HG03558 (cell line): ENCODE data around the gene MLLT11.
"Not testable (repeated sequence)": the region's sequence is repeated elsewhere in the genome, so short reads cannot be mapped to it uniquely, and the experiment has no call there.

Experiments
- ATAC-seq: cut with Tn5 transposase; IDR thresholded peaks from one replicate; pipeline ENCODE4 v1.9.1; 2021; ENCODE audit warnings: moderate number of reproducible peaks; ENCODE audit not compliant: unreplicated experiment; ENCODE audit errors: extremely low read depth

Gene MLLT11

DNA sequence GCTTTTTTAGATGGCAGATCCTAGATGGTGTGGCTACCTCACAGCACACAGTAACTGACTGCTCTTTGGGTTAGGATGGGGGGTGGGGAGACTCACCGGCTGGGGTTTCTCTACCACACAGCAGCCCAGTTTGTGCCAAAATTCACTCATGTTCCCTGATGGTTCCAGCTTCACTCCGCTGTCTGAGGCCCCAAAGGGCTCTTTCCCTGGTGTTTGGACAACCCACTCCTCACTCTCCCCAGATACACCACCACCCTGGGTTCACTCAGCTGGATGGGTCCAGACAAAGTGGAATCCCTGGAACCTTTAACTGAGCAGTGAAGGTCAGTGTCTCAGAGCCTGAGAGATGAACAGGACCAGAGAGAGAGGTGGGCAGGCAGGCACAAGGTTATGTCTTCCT is 4.6 kb upstream of the MLLT11 start:
- no peak for ATAC-seq

GRCh38 chr1:151056149-151056548 is 4.0 kb upstream of the MLLT11 start:
- no peak for ATAC-seq

DNA sequence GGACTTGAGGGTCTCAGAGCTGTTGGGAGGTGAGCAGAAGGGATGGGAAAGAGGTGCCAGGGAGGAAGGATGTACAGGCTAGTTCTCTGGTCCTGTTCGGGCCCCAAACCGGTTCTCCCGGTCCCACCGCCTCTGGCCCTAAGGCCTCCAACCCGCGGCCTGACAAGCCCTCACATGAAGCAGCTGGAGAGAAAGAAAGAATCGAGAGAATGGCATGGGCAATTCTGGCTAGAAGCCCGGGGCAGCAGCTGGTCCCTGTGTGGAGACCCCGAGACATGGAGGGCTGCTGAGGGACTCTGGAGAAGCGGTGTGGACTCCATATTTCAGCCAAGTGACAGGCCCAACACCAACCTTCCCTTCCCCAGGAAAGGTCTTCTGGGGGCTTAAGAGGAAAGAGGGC is 1.5 kb upstream of the MLLT11 start:
- ATAC-seq, result no peak

- ATAC-seq, result peak; percentile 69
Measured at GRCh38 chr1:151059109-151060006, 839 bp upstream of the MLLT11 start, which contains the start of gene CDC42SE1. CDC42SE1 (minus strand) TSS chr1:151059622; CDS start chr1:151055730, 3,892 bp downstream.

- ATAC-seq, result no peak
Measured at GRCh38 chr1:151060657-151061421, 642 bp downstream of the MLLT11 start.

GRCh38 chr1:151061704-151062103 is 1.5 kb downstream of the MLLT11 start:
- no peak for ATAC-seq

- no peak for ATAC-seq
Measured at GRCh38 chr1:151062741-151063371, 2.7 kb downstream of the MLLT11 start.

GRCh38 chr1:151065089-151065645 is 5.0 kb downstream of the MLLT11 start:
- no peak for ATAC-seq

DNA sequence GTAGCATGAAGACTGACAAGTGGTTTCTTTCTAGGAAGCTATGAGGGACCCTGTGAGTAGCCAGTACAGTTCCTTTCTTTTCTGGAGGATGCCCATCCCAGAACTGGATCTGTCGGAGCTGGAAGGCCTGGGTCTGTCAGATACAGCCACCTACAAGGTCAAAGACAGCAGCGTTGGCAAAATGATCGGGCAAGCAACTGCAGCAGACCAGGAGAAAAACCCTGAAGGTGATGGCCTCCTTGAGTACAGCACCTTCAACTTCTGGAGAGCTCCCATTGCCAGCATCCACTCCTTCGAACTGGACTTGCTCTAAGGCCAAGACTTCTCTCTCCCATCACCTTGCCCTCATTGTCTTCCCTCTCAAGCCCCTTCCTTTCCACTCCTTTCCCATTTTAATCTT is 7.0 kb downstream of the MLLT11 start:
- no peak for ATAC-seq

DNA sequence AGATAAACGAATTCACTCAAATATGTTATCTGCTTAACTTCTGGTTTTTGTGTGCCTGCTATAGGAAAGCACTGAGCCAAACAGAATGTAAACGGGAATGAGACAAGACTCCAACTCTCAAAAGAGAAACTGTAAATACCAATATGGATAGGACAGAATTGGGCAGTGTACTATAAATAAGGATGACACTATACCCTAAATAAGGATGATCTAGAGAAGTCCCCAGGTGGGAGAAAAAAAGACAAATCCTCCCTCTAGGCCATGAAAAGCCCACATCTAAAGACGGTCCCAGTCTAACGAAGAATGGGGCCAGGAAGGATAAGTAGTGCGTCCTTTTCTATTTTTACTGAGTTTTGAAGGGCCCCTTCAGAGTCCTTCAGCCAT is 8.9 kb downstream of the MLLT11 start:
- ATAC-seq, result no peak

- peak; percentile 53 for ATAC-seq
Measured at GRCh38 chr1:151070474-151071276, 10.5 kb downstream of the MLLT11 start, which contains the start of gene GABPB2. GABPB2 (plus strand) TSS chr1:151070761; CDS start chr1:151088190, 17,429 bp downstream.

- ATAC-seq, result no peak
Measured at GRCh38 chr1:151072224-151072623, 12.0 kb downstream of the MLLT11 start.

GRCh38 chr1:151085953-151086559 is 25.9 kb downstream of the MLLT11 start:
- ATAC-seq, result no peak

DNA sequence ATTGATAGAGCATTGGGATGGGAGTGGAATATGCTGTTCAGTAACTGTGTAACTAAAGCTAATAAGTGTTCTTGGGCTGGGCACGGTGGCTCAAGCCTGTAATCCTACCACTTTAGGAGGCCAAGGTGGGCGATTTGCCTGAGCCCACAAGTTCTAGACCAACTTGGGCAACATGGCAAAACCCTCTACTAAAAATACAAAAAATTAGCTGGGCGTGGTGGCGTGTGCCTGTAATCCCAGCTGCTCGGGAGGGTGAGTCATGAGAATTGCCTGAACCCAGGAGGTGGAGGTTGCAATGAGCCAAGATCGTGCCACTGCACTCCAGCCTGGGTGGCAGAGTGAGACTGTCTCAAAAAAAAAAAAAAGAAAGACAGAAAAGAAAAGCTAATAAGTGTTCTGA is 37.2 kb downstream of the MLLT11 start:
- ATAC-seq, result not testable (repeated sequence)

DNA sequence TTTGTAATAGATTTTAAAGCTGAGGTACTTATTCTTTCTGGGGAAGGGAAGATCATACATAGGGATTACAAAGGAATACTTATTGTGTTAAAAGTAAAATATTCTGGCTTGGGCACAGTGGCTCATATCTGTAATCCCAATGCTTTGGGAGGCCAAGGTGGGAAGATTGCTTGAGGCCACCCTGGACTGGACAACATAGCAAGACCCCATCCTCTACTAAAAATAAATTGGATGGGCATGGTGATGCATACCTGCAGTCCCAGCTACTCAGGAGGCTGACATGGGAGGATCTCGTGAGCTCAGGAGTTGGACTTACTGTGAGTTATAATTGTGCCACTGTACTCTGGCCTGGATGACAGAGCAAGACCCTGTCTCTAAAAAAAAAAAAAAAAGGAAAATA is 37.9 kb downstream of the MLLT11 start:
- ATAC-seq, result no peak

DNA sequence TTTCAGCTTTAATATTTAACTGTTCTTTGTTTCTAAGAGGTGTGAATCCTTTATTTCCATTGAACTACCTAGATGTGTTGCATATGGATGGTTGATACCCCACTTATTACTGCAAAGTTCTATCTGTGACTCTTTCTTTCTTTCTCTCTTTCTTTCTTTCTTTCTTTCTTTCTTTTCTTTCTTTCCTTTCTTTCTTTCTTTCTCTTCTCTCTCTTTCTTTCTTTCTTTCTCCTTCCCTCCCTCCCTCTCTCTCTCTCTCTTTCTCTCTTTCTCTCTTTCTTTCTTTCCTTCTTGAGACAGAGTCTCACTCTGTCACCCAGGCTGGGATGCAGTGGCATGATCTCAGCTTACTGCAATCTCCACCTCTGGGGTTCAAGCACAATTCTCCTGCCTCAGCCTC is 44.4 kb downstream of the MLLT11 start:
- no peak for ATAC-seq

DNA sequence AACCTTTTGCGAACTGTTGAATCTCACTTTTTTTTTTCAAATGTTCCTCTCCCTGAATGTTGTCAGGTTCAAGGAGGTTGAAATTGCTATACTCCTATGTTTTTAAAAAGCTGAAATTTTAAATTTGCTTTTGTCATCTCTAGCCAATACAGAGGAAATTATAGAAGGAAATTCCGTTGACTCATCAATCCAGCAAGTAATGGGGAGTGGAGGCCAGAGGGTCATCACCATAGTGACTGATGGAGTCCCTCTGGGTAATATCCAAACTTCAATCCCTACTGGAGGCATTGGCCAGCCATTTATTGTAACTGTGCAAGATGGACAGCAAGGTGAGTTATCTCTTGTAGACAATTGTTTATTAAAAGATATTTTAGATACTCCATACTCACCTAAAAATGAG is 46.7 kb downstream of the MLLT11 start:
- ATAC-seq, result no peak

GRCh38 chr1:151108331-151108730 is 48.1 kb downstream of the MLLT11 start:
- no peak for ATAC-seq

GRCh38 chr1:151113877-151114276 is 53.7 kb downstream of the MLLT11 start:
- ATAC-seq, result no peak
